Measurements from ENCODE around the gene CHRNA4. TPM values are rescaled to one million over a fixed set of nuclear protein-coding genes. Genes with fewer than 3 reads are reported as not detected.
"Not testable (repeated sequence)": the region's sequence is repeated elsewhere in the genome, so short reads cannot be mapped to it uniquely, and the experiment has no call there.

The CHRNA4 gene
- total and polyA plus RNA-seq, 4 donors: not detected

DNA sequence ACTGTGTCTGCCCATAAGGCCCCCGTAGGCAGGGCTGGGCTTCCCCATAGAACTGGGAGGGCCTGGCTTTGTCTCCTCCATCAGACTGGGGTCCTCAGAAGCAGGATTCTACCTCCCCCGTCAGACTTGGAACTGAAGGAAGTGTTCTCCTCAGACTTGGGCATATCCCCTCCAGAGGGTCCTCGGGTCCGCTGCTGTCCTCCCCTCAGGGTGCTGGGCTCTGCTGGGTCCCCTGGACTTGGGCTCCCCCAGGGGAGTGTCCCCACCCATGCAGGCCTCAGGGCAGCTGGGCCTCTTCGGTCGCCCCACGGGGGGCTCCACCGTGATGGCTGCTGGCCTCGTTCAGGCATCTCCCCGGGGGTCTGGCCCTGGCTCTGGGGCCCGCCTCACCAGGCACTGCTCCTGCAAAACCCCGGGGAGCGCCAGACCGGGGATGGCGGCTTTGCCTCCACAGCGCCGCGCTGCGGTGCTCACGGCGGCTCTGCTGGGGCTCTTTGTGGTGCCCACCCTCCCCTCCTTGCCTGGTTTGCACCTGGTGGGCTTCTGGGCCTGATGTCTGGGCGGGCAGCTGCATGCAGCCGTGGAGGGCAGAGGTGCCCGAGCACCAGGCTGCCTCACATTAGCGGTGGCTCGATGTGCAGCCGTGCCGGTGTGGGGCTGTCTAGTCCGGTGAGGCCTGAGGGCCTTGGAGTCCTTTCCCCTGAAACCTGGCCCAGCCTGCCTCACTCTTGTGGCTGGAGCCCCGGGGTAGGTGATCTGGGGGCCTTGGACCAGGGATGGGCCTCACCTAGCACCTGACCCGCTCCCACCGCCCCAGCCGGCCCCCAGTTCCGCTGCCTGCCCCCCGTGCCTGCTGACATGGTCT, 54.2 kb downstream of the CHRNA4 start:
- Histone ChIP-seq H3K4me1 (ENCODE audit: control insufficient read depth in 1 of 2, insufficient read depth in 2 of 2, low read length in 2 of 2) (no peaks in the 10 kb centered on the region), H3K27ac (ENCODE audit: low read depth in 1 of 2, low read length in 2 of 2) (no peak overlapping the region), H3K9me3 (ENCODE audit: control insufficient read depth, low read length) (no peaks in the 10 kb centered on the region), H3K36me3 (ENCODE audit: control insufficient read depth in 1 of 2, insufficient read depth in 2 of 2, low read length in 1 of 2) (no peaks in the 10 kb centered on the region), H3K27me3 (ENCODE audit: control insufficient read depth in 1 of 2, insufficient read depth in 2 of 2, low read length in 1 of 2) (no peaks in the 10 kb centered on the region), H3K4me3 (ENCODE audit: low read length in 2 of 2) (no peak overlapping the region)
- WGBS, 2 donors: 78 to 80% methylated on average over 34 to 35 of the region's 35 CpGs
- ATAC-seq (ENCODE audit: low FRiP score) (no peak), DNase-seq (no peak)
- intact Hi-C loops (cut with DNase I): no loop called here

DNA sequence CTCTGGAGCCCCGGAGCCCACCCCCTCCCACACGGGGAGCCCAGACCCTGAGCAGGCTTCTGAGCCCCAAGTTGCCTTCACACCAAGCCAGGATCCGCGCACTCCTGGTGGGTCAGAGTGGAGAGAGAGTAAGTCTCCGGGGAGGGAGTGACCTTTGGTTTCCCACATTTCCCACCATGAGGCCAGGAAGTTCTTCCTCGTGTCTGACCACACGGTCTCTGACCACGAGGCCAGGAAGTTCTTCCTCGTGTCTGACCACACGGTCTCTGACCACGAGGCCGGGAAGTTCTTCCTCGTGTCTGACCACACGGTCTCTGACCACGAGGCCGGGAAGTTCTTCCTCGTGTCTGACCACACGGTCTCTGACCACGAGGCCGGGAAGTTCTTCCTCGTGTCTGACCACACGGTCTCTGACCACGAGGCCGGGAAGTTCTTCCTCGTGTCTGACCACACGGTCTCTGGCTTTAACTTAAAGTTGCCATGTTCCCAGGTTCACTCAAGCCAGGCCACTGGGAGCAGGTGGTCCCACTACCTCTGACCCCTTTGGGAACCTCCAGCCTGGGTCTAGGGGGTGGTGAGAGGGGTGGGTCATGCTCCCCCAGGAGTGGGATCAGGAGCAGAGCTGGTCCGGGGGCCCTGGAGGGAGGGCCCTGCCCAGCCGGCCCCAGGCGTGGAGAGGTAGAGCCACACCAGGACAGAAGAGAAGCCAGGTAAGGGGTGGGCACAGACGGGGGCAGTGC, 55.0 kb downstream of the CHRNA4 start:
- DNase-seq; intact Hi-C loops (cut with DNase I); H3K9me3 ChIP-seq (ENCODE audit: control insufficient read depth, low read length); H3K27ac ChIP-seq (ENCODE audit: low read depth in 1 of 2, low read length in 2 of 2); ATAC-seq (ENCODE audit: low FRiP score); H3K4me1 ChIP-seq (ENCODE audit: control insufficient read depth in 1 of 2, insufficient read depth in 2 of 2, low read length in 2 of 2); H3K4me3 ChIP-seq (ENCODE audit: low read length in 2 of 2); H3K27me3 ChIP-seq (ENCODE audit: control insufficient read depth in 1 of 2, insufficient read depth in 2 of 2, low read length in 1 of 2); H3K36me3 ChIP-seq (ENCODE audit: control insufficient read depth in 1 of 2, insufficient read depth in 2 of 2, low read length in 1 of 2): not testable (repeated sequence)
- 80 to 85% methylated on average over 19 to 27 of the region's 30 CpGs for WGBS, 2 donors

DNA sequence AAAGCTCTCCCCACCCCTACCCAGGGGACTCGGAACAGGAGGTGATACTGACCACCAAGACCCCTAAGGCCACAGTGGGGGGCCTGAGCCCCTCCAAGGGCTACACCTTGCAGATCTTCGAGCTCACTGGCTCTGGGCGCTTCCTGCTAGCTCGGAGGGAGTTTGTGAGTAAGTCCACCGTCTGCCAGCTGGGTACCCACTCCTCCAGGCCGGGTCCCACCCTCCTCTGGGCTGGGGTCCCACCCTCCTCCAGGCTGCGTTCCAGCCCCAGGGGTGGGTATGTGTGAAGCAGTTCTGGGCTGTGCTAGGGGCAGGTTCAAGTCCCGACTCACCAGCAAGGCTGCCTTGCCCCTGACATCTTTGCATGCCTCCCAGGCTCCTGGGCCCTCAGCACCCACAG, 55.8 kb downstream of the CHRNA4 start:
- intact Hi-C loops (cut with DNase I): no loop called here
- no peaks in the 10 kb centered on the region for H3K9me3 ChIP-seq (ENCODE audit: control insufficient read depth, low read length)
- no peaks in the 10 kb centered on the region for H3K36me3 ChIP-seq (ENCODE audit: control insufficient read depth in 1 of 2, insufficient read depth in 2 of 2, low read length in 1 of 2)
- no peak for DNase-seq
- H3K27ac ChIP-seq (ENCODE audit: low read depth in 1 of 2, low read length in 2 of 2): no peak overlapping the region
- no peak for ATAC-seq (ENCODE audit: low FRiP score)
- H3K27me3 ChIP-seq (ENCODE audit: control insufficient read depth in 1 of 2, insufficient read depth in 2 of 2, low read length in 1 of 2): no peaks in the 10 kb centered on the region
- no peaks in the 10 kb centered on the region for H3K4me1 ChIP-seq (ENCODE audit: control insufficient read depth in 1 of 2, insufficient read depth in 2 of 2, low read length in 2 of 2)
- H3K4me3 ChIP-seq (ENCODE audit: low read length in 2 of 2): no peak overlapping the region
- WGBS, 2 donors: 39 to 48% methylated on average over 8 of the region's 8 CpGs

DNA sequence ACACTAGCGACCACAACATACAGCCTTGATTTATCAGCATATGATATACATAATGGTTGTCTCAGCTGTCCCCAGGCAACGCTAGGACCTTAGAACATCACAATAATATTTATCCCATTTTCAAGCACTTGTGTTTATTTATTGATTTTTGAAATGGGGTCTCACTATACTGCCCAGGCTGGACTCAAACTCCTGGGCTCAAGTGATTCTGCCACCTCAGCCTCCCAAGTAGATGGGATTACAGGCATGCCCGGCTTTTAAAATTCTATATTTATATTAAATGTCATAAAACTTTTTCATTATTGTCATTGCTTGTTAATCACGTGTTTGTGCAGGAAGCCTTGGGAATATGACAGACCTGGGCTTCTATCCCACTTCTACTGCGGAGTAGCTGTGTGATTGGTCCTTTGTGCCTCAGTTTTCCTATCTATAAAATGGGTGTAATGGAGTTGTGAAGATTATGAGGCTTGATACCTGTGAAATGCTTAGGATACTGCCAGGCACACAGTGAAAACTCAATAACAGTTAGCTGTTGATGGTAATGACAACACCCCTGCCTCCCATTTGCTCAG, 58.0 kb downstream of the CHRNA4 start:
- Histone ChIP-seq H3K4me3 (ENCODE audit: low read length in 2 of 2) (no peak overlapping the region), H3K27ac (ENCODE audit: low read depth in 1 of 2, low read length in 2 of 2) (no peak overlapping the region), H3K27me3 (ENCODE audit: control insufficient read depth in 1 of 2, insufficient read depth in 2 of 2, low read length in 1 of 2) (no peaks in the 10 kb centered on the region), H3K9me3 (ENCODE audit: control insufficient read depth, low read length) (no peaks in the 10 kb centered on the region), H3K36me3 (ENCODE audit: control insufficient read depth in 1 of 2, insufficient read depth in 2 of 2, low read length in 1 of 2) (no peaks in the 10 kb centered on the region), H3K4me1 (ENCODE audit: control insufficient read depth in 1 of 2, insufficient read depth in 2 of 2, low read length in 2 of 2) (no peaks in the 10 kb centered on the region)
- ATAC-seq (ENCODE audit: low FRiP score): no peak
- intact Hi-C loops (cut with DNase I): no loop called here
- DNase-seq: no peak
- WGBS, 2 donors: 53 to 56% methylated on average over 5 of the region's 5 CpGs

DNA sequence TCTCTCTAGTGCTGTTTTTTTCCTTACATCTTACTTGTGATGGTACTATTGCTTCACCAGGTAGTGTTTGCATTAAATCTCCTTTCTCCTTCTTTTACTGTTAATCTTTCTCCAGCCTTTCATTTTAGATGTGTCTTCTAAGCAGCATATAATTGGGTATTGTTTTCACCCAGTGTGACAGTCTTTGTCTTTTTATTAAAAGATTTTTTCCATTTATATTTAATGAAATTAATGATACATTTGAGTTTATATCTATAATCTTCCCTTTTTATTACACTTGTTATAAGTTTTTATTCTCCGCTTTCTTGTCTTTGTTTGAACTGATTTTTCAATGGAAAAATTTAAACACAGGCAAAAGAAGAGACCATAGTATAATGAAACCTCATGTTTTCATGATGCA, 59.5 kb downstream of the CHRNA4 start:
- no peak for DNase-seq
- no peak overlapping the region for H3K27ac ChIP-seq (ENCODE audit: low read depth in 1 of 2, low read length in 2 of 2)
- ATAC-seq (ENCODE audit: low FRiP score): no peak
- H3K36me3 ChIP-seq (ENCODE audit: control insufficient read depth in 1 of 2, insufficient read depth in 2 of 2, low read length in 1 of 2): no peaks in the 10 kb centered on the region
- H3K27me3 ChIP-seq (ENCODE audit: control insufficient read depth in 1 of 2, insufficient read depth in 2 of 2, low read length in 1 of 2): no peaks in the 10 kb centered on the region
- H3K4me3 ChIP-seq (ENCODE audit: low read length in 2 of 2): no peak overlapping the region
- no peaks in the 10 kb centered on the region for H3K4me1 ChIP-seq (ENCODE audit: control insufficient read depth in 1 of 2, insufficient read depth in 2 of 2, low read length in 2 of 2)
- H3K9me3 ChIP-seq (ENCODE audit: control insufficient read depth, low read length): no peaks in the 10 kb centered on the region
- intact Hi-C loops (cut with DNase I): no loop called here
- 95 to 98% methylated on average over 1 of the region's 1 CpG for WGBS, 2 donors

DNA sequence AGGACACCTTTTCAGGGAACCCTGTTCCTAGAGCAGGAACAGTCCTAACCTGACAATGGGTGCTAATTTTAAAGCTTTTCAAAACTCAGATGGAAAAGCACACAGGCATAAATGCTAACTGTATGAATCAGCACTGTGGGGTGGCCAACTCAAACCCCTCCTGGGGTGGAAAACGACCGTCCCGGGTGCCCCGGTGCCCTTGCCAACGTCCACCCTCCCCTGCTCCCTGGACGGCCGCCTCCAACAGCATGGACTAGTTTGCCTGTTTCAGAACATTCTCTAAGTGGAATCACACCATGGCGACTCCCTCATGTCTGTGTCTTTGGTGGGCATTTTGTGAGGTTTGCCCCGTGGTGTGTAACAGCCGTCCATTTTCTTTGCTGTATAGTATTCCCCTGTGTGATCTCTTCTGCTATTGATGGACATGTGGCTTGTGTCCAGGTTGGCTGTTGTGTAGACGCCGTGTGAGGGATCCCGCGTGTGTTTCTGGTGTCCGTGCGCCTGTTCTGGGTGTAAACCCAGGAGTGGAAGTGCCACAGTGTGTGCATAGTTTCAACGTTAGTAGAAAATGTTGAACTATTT, 62.3 kb downstream of the CHRNA4 start:
- Histone ChIP-seq H3K4me1 (ENCODE audit: control insufficient read depth in 1 of 2, insufficient read depth in 2 of 2, low read length in 2 of 2) (no peaks in the 10 kb centered on the region), H3K27ac (ENCODE audit: low read depth in 1 of 2, low read length in 2 of 2) (no peak overlapping the region), H3K4me3 (ENCODE audit: low read length in 2 of 2) (no peak overlapping the region), H3K36me3 (ENCODE audit: control insufficient read depth in 1 of 2, insufficient read depth in 2 of 2, low read length in 1 of 2) (no peaks in the 10 kb centered on the region), H3K27me3 (ENCODE audit: control insufficient read depth in 1 of 2, insufficient read depth in 2 of 2, low read length in 1 of 2) (no peaks in the 10 kb centered on the region), H3K9me3 (ENCODE audit: control insufficient read depth, low read length) (no peaks in the 10 kb centered on the region)
- no peak for ATAC-seq (ENCODE audit: low FRiP score)
- 78 to 82% methylated on average over 17 of the region's 17 CpGs for WGBS, 2 donors
- intact Hi-C loops (cut with DNase I): no loop called here
- DNase-seq: no peak

DNA sequence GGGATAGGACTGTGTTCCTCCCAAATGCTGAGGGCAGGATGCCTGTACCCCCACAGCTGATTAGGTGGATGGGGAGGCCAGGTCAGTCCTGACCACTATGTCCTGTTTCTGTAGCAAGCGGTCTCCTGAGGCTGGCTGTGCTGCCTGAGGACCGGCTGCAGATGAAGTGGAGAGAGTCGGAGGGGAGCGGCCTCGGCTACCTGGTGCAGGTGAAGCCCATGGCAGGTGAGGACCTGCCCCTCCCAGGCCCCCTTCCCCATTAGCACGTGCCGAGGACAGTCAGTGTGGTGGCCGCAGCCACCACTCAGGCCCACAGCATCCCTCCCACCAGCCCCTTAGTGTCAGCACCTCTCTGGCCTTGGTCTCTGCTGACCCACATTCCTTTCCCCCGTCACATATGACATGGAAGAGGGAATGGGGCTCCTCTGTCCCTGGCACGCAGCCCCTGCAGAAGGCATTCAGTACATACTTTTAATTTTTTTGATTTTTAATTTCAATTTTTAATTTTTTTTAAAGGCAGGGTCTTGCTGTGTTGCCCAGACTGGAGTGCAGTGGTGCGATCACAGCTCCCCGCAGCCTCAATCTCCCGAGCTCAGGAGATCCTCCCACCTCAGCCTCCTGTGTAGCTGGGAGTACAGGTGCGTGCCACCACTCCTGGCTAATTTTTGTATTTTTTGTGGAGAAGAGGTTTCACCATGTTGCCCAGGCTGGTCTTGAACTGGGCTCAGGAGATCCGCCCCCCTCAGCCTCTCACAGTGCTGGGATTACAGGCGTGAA, 63.2 kb downstream of the CHRNA4 start:
- intact Hi-C loops (cut with DNase I): no loop called here
- H3K27me3 ChIP-seq (ENCODE audit: control insufficient read depth in 1 of 2, insufficient read depth in 2 of 2, low read length in 1 of 2): no peaks in the 10 kb centered on the region
- no peak overlapping the region for H3K27ac ChIP-seq (ENCODE audit: low read depth in 1 of 2, low read length in 2 of 2)
- ATAC-seq (ENCODE audit: low FRiP score): no peak
- H3K4me1 ChIP-seq (ENCODE audit: control insufficient read depth in 1 of 2, insufficient read depth in 2 of 2, low read length in 2 of 2): no peaks in the 10 kb centered on the region
- WGBS, 2 donors: 78 to 82% methylated on average over 16 of the region's 16 CpGs
- no peaks in the 10 kb centered on the region for H3K9me3 ChIP-seq (ENCODE audit: control insufficient read depth, low read length)
- H3K36me3 ChIP-seq (ENCODE audit: control insufficient read depth in 1 of 2, insufficient read depth in 2 of 2, low read length in 1 of 2): no peaks in the 10 kb centered on the region
- no peak for DNase-seq
- no peak overlapping the region for H3K4me3 ChIP-seq (ENCODE audit: low read length in 2 of 2)

DNA sequence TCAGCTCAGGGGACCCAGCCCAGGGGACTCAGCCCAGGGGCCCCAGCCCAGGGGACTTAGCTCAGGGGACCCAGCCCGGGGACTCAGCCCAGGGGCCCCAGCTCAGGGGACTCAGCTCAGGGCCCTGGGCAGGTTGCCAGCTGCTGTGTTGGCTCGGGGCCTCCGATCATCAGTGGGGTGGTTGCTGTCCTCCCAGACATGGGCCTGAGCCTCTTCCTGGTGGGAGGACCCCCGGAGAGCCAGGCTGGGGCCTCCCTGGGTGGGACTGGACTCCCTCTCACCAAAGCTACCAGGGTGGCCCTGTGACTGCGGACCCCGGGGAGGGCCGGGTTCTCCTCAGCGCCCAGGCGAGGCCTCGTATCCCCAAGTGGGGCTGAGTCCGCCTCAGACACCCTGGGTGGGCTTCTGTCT, 63.8 kb downstream of the CHRNA4 start:
- Histone ChIP-seq H3K4me1 (ENCODE audit: control insufficient read depth in 1 of 2, insufficient read depth in 2 of 2, low read length in 2 of 2) (no peaks in the 10 kb centered on the region), H3K36me3 (ENCODE audit: control insufficient read depth in 1 of 2, insufficient read depth in 2 of 2, low read length in 1 of 2) (no peaks in the 10 kb centered on the region), H3K27ac (ENCODE audit: low read depth in 1 of 2, low read length in 2 of 2) (no peak overlapping the region), H3K27me3 (ENCODE audit: control insufficient read depth in 1 of 2, insufficient read depth in 2 of 2, low read length in 1 of 2) (no peaks in the 10 kb centered on the region), H3K4me3 (ENCODE audit: low read length in 2 of 2) (no peak overlapping the region), H3K9me3 (ENCODE audit: control insufficient read depth, low read length) (no peaks in the 10 kb centered on the region)
- ATAC-seq (ENCODE audit: low FRiP score): no peak
- no peak for DNase-seq
- 62 to 63% methylated on average over 11 of the region's 11 CpGs for whole genome bisulfite sequencing, 2 donors
- intact Hi-C loops (cut with DNase I): no loop called here
